SJCRH30 (cell line): ENCODE measurements around the gene FMR1NB. TPM values are rescaled to one million over a fixed set of nuclear protein-coding genes. Genes with fewer than 3 reads are reported as not detected.
A peak's percentile ranks its signal among the peaks of the same experiment; 100 is the strongest.

Experiments
- DNase-seq, 2 experiments: peaks; one replicate each; pipeline ENCODE4 v3.0.0-alpha.2; 2015 to 2020
- H3K27ac ChIP-seq: fragments of 250-450 bp; sonication (Bioruptor Pico); 2 replicates; pipeline ENCODE4 v1.5.1; 2020; ENCODE audit warnings: mild to moderate bottlenecking, moderate library complexity
- H3K27me3 ChIP-seq: fragments of 250-450 bp; sonication (Bioruptor Pico); 2 replicates; pipeline ENCODE4 v1.5.1; 2020; ENCODE audit warnings: mild to moderate bottlenecking, moderate library complexity
- H3K36me3 ChIP-seq: fragments of 250-450 bp; sonication (Bioruptor Pico); 2 replicates; pipeline ENCODE4 v1.5.1; 2020; ENCODE audit warnings: mild to moderate bottlenecking, moderate library complexity
- H3K4me1 ChIP-seq: fragments of 250-450 bp; sonication (Bioruptor Pico); 2 replicates; pipeline ENCODE4 v1.5.1; 2020; ENCODE audit warnings: mild to moderate bottlenecking, moderate library complexity
- H3K4me3 ChIP-seq: fragments of 250-450 bp; sonication (Bioruptor Pico); 2 replicates; pipeline ENCODE4 v1.5.1; 2020; ENCODE audit warnings: mild to moderate bottlenecking, moderate library complexity
- H3K9me3 ChIP-seq: fragments of 250-450 bp; sonication (Bioruptor Pico); replicated peaks from 2 replicates; pipeline ENCODE4 v1.5.1; 2020; ENCODE audit warnings: mild to moderate bottlenecking, moderate library complexity
- total RNA-seq: library from RNA; depleted of rRNA; stranded (reverse); fragments of >200 nt; shearing (Covaris generic); gene quantifications from 2 replicates; pipeline ENCODE4 v1.2.3, GENCODE V29; 2014; rRNA removed

FMR1NB gene
- total RNA-seq, 1 experiment from 2014 or later = not detected

GRCh38 chrX:148037020-148037419 is 55.9 kb downstream of the FMR1NB start:
- H3K27me3 ChIP-seq = no peaks in the 10 kb centered on the region
- H3K4me1 ChIP-seq = no peaks in the 10 kb centered on the region
- H3K9me3 ChIP-seq = no peaks in the 10 kb centered on the region
- DNase-seq = no peak
- no peak overlapping the region for H3K27ac ChIP-seq
- no peak overlapping the region for H3K4me3 ChIP-seq
- H3K36me3 ChIP-seq = no peaks in the 10 kb centered on the region

- H3K9me3 ChIP-seq = no peaks in the 10 kb centered on the region
- H3K27ac ChIP-seq = no peak overlapping the region
- no peaks in the 10 kb centered on the region for H3K36me3 ChIP-seq
- H3K27me3 ChIP-seq = no peaks in the 10 kb centered on the region
- no peak overlapping the region for H3K4me3 ChIP-seq
- no peaks in the 10 kb centered on the region for H3K4me1 ChIP-seq
- no peak for DNase-seq
Observed at GRCh38 chrX:148043271-148043855, 62.2 kb downstream of the FMR1NB start.

- Histone ChIP-seq H3K4me3 (no peak overlapping the region), H3K4me1 (no peaks in the 10 kb centered on the region), H3K36me3 (no peaks in the 10 kb centered on the region), H3K27ac (no peak overlapping the region), H3K27me3 (no peaks in the 10 kb centered on the region), H3K9me3 (no peaks in the 10 kb centered on the region)
- DNase-seq = no peak
Observed at GRCh38 chrX:148047200-148047599, 66.1 kb downstream of the FMR1NB start.

GRCh38 chrX:148049441-148049840 is 68.3 kb downstream of the FMR1NB start:
- Histone ChIP-seq H3K4me1 (no peaks in the 10 kb centered on the region), H3K4me3 (no peak overlapping the region)
- peak in 1 of 2 experiments; percentile 55 for DNase-seq

GRCh38 chrX:148051973-148052372 is 70.8 kb downstream of the FMR1NB start:
- no peak for DNase-seq
- Histone ChIP-seq H3K4me1 (no peaks in the 10 kb centered on the region), H3K4me3 (no peak overlapping the region)

More at GRCh38 chrX:148049441-148049840, 68.3 kb downstream of the FMR1NB start:
- no peaks in the 10 kb centered on the region for H3K36me3 ChIP-seq
- H3K27me3 ChIP-seq = no peaks in the 10 kb centered on the region
- no peaks in the 10 kb centered on the region for H3K9me3 ChIP-seq
- H3K27ac ChIP-seq = no peak overlapping the region

GRCh38 chrX:148067285-148067684 is 86.1 kb downstream of the FMR1NB start:
- H3K4me1 ChIP-seq = no peaks in the 10 kb centered on the region
- H3K36me3 ChIP-seq = no peaks in the 10 kb centered on the region
- DNase-seq = no peak
- no peaks in the 10 kb centered on the region for H3K9me3 ChIP-seq
- H3K27me3 ChIP-seq = no peaks in the 10 kb centered on the region
- H3K27ac ChIP-seq = no peak overlapping the region
- H3K4me3 ChIP-seq = no peak overlapping the region

More at GRCh38 chrX:148051973-148052372, 70.8 kb downstream of the FMR1NB start:
- Histone ChIP-seq H3K27me3 (no peaks in the 10 kb centered on the region), H3K36me3 (no peaks in the 10 kb centered on the region), H3K27ac (no peak overlapping the region), H3K9me3 (no peaks in the 10 kb centered on the region)

GRCh38 chrX:148069759-148070503 is 88.8 kb downstream of the FMR1NB start:
- DNase-seq = no peak
- no peaks in the 10 kb centered on the region for H3K36me3 ChIP-seq
- no peak overlapping the region for H3K27ac ChIP-seq
- no peak overlapping the region for H3K4me3 ChIP-seq
- no peaks in the 10 kb centered on the region for H3K27me3 ChIP-seq
- H3K4me1 ChIP-seq = no peaks in the 10 kb centered on the region
- H3K9me3 ChIP-seq = no peaks in the 10 kb centered on the region

- no peaks in the 10 kb centered on the region for H3K36me3 ChIP-seq
- H3K4me3 ChIP-seq = no peak overlapping the region
- no peak for DNase-seq
- no peak overlapping the region for H3K27ac ChIP-seq
- H3K9me3 ChIP-seq = no peaks in the 10 kb centered on the region
- H3K27me3 ChIP-seq = no peaks in the 10 kb centered on the region
- H3K4me1 ChIP-seq = no peaks in the 10 kb centered on the region
Observed at GRCh38 chrX:148070504-148070877, 89.4 kb downstream of the FMR1NB start.

Other genes starting within 250 kb of the FMR1NB start
- gene FMR1, start 69.4 kb upstream of the FMR1NB start, total RNA-seq = 71.9 and 80.8 TPM in 2 replicates